AG20443 (cell line): ENCODE measurements around the gene CLDN9.
A peak's percentile ranks its signal among the peaks of the same experiment; 100 is the strongest.

ENCODE experiments used
- DNase-seq: peaks from one replicate; pipeline ENCODE4 v3.0.0; 2012; ENCODE audit warnings: low spot score, mixed read lengths

The CLDN9 gene

GRCh38 chr16:3056336-3057180, 43.8 kb downstream of the CLDN9 start:
- DNase-seq, result no peak

- DNase-seq, result no peak
Observed at GRCh38 chr16:3057181-3058138, 44.7 kb downstream of the CLDN9 start.

- DNase-seq, result no peak
Observed at GRCh38 chr16:3058139-3059030, 45.7 kb downstream of the CLDN9 start.

GRCh38 chr16:3059041-3059722, 46.5 kb downstream of the CLDN9 start:
- DNase-seq, result peak; percentile 99

- no peak for DNase-seq
Observed at GRCh38 chr16:3059723-3060242, 47.1 kb downstream of the CLDN9 start.

- DNase-seq, result no peak
Observed at GRCh38 chr16:3060339-3061127, 47.8 kb downstream of the CLDN9 start.

GRCh38 chr16:3062553-3062952, 49.8 kb downstream of the CLDN9 start:
- no peak for DNase-seq

- no peak for DNase-seq
Observed at GRCh38 chr16:3063625-3064386, 51.1 kb downstream of the CLDN9 start.
